HL-60 (cell line): ENCODE results near the gene CCM2L.
A peak's percentile ranks its signal among the peaks of the same experiment; 100 is the strongest.

Source experiments
- DNase-seq, 2 experiments: peaks; one replicate each; pipeline ENCODE4 v3.0.0-alpha.2; 2010 to 2020; ENCODE audit warnings: low read depth in 1 of 2, low spot score in 1 of 2
- H3K27ac ChIP-seq: fragments of 250-450 bp; sonication (Bioruptor Pico); replicated peaks from 2 replicates; pipeline ENCODE4 v1.5.1; 2020; ENCODE audit warnings: mild to moderate bottlenecking, moderate library complexity
- H3K27me3 ChIP-seq: fragments of 250-450 bp; sonication (Bioruptor Pico); 2 replicates; pipeline ENCODE4 v1.5.1; 2021; ENCODE audit warnings: mild to moderate bottlenecking, moderate library complexity; ENCODE audit not compliant: insufficient read depth, poor library complexity, severe bottlenecking
- H3K4me3 ChIP-seq: replicated peaks from 2 replicates; pipeline ENCODE4 v1.5.1; 2011; ENCODE audit warnings: mild to moderate bottlenecking, control low read depth, low read length; ENCODE audit not compliant: insufficient read depth
- CTCF ChIP-seq: IDR thresholded peaks from one replicate; pipeline ENCODE4 v1.5.1; 2011; ENCODE audit warnings: low read length, control low read depth, inconsistent platforms; ENCODE audit not compliant: insufficient read depth
- GABPA ChIP-seq: IDR thresholded peaks from 2 replicates; pipeline ENCODE4 v1.6.1; 2012; ENCODE audit warnings: low read depth
- POLR2AphosphoS5 ChIP-seq: IDR thresholded peaks from 2 replicates; pipeline ENCODE4 v1.6.1; 2012; ENCODE audit warnings: low read depth
- REST ChIP-seq: IDR thresholded peaks from 2 replicates; pipeline ENCODE4 v1.6.1; 2012; ENCODE audit warnings: low read depth; ENCODE audit not compliant: insufficient replicate concordance
- SPI1 ChIP-seq: IDR thresholded peaks from 2 replicates; pipeline ENCODE4 v1.6.1; 2012; ENCODE audit warnings: low read depth, mild to moderate bottlenecking, borderline replicate concordance

CCM2L gene

GRCh38 chr20:32078322-32078721, 68.1 kb downstream of the CCM2L start:
- DNase-seq, result no peak
- TF ChIP-seq REST, result no peak
- H3K27ac ChIP-seq, result peak overlapping the region; percentile 66
- no peak overlapping the region for H3K4me3 ChIP-seq
- no peaks in the 10 kb centered on the region for H3K27me3 ChIP-seq

- TF ChIP-seq CTCF (no peak), REST (no peak), POLR2AphosphoS5 (no peak), GABPA (no peak), SPI1 (peak; percentile 84; the same call in 1 of the 2 replicates)
- peak overlapping the region; percentile 66 for H3K27ac ChIP-seq
- no peaks in the 10 kb centered on the region for H3K27me3 ChIP-seq
- DNase-seq, result peak; percentile 71 to 82
- no peak overlapping the region for H3K4me3 ChIP-seq
Measured at GRCh38 chr20:32078791-32079190, 68.6 kb downstream of the CCM2L start.

GRCh38 chr20:32079655-32080109, 69.4 kb downstream of the CCM2L start:
- DNase-seq, result no peak
- no peak overlapping the region for H3K4me3 ChIP-seq
- H3K27me3 ChIP-seq, result no peaks in the 10 kb centered on the region
- H3K27ac ChIP-seq, result peak overlapping the region; percentile 60
- TF ChIP-seq CTCF, result no peak
- TF ChIP-seq SPI1, result no peak
- TF ChIP-seq GABPA, result no peak
- no peak for TF ChIP-seq POLR2AphosphoS5
- TF ChIP-seq REST, result no peak

- Histone ChIP-seq H3K27ac (no peak overlapping the region), H3K27me3 (no peaks in the 10 kb centered on the region), H3K4me3 (no peak overlapping the region)
- DNase-seq, result no peak
- TF ChIP-seq GABPA, result no peak
- TF ChIP-seq CTCF, result no peak
- no peak for TF ChIP-seq POLR2AphosphoS5
- no peak for TF ChIP-seq REST
- TF ChIP-seq SPI1, result no peak
Measured at GRCh38 chr20:32080783-32081182, 70.5 kb downstream of the CCM2L start.
